AG08396 (cell line): Measurements from ENCODE around the gene MTAP.

Experiments
- DNase-seq: peaks from one replicate; pipeline ENCODE4 v3.0.0; 2012; ENCODE audit warnings: low spot score, mixed read lengths

The MTAP gene

DNA sequence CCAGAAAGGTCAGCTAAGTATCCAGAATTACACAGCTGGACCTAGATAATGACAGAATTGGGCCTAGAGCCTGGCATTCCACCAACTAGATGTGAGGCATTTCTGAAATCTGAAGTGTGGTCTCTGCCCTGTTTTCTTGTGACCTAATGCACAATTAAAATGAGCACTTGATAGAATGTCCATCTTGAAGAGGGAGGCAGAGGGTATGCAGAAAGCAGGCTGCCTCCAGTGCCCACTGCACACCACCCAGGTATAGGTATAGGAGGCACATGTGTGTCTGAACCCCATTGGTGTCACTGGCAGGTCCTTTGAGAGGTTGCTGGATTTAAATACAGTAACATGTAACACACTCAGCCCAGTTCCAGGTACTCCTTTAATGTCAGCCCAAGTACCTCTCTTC is 2.4 kb downstream of the MTAP start:
- no peak for DNase-seq

GRCh38 chr9:21806644-21807043 is 4.2 kb downstream of the MTAP start:
- DNase-seq = no peak

DNA sequence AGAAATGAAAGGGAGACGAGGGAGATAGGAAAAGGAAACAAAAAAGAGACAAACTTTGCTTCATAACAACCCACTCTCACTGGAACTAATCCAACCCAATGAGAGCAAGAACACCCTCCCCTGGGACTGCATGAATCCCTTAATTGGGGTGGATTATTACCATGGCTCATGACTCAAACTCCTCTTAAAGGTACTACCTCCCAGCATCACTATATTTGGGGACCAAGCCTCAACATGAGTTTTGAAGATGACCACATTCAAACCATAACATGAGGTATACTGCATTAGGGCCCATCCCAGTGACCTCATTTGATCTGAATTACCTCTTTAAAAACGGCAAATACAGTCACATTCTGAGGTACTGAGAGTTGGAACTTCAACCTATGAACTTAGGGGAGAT is 8.0 kb downstream of the MTAP start:
- no peak for DNase-seq

DNA sequence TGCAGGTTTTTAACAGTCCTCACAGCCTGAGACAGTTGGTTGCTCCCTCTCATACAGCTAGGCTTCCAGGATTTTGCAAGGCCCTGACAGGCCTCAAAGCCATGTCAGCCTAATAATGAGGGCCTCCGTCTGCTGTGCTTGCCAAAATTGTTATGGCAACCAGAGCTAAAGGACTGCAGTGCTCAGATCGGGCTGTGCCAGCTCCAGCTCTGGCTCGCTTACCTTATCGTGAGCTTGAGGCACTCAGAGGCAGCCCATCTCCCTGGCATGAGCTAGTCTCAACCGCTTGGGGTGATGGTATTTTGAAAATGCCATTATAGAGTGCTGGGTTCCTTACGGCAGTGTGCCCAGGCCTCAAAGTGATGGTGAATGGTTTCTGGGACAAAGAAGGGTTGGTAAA is 8.4 kb downstream of the MTAP start:
- no peak for DNase-seq

GRCh38 chr9:21811914-21812313 is 9.5 kb downstream of the MTAP start:
- no peak for DNase-seq

GRCh38 chr9:21812415-21812814 is 10.0 kb downstream of the MTAP start:
- DNase-seq = no peak

GRCh38 chr9:21812946-21813568 is 10.6 kb downstream of the MTAP start:
- peak; percentile 74 for DNase-seq

DNA sequence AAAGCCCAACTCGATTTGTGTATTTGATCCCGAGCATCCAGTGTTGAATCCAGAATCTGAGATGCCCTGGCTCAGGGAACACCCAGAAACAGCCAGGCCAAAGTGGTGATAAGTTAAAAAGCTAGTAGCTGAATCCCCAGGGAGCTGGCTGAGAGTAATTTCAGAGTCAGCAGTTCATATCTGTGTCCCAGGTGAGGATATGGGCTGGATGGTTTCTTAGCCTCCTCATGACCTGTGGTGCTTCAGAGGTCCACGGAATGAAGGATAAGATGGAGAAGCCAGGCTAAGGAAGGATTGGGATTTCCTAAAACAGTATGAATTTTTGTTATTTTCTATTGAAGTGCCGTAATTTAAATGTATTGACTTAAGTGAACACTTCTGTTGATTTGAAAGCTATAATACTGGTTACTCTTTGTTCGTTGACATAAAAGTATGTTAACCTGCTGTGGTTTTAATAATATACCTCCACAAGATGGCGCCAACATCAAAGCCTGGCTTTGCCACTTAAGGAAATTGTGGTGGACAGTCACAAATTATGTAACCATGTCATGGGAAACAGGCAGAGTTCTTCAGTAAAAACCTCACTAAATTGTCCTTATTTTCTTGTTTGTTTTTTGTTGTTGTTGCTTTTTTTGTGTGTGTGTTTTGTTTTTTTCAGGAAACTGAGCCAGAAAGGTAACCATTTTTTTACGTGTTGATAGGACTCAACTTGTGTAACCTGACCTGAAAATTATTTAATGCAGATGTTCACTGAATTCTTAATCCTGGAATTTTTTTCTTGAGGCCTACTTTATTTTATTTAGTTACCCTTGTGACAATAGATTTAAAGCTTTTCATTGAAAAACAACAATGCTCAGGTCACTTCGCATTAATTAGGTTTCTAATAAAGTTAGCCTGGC is 11.4 kb downstream of the MTAP start:
- DNase-seq = peak; percentile 47

DNA sequence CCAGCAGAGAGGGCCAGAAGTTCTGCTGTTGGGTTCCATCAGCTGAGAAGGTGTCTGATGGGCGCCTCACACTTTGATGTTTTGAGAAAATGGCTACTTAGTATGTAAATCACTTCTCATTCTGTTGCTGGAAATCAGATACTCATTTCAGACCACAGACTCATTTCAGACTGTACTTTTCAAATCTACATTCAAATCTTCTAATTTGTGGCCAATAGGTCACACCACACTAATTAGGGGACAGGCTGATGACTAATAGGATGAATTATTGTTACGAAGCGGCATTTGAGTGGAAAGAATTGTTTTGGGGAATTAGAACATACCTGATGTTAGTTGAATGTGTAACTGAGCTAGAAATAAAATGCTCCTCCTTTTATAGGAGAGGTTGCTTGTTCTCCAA is 13.2 kb downstream of the MTAP start:
- DNase-seq = no peak

DNA sequence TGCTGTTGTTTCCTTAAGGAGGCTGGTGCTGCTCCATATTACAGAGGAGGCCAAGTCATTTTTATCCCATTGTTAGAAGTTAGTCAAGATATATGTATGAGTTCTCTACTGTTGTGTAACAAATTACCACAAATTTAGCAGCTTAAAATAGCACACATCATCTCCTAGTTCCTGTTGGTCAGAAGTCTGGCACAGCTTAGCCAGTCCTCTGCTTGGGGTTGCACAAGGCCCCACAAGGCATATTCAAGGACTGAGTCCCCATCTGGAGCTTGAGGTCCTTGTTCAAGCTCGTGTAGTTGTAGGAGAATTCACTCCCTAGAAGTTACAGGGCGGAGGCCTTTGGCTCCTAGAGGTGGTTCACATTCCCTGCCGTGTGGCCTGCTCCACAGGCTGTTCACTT is 14.7 kb downstream of the MTAP start:
- DNase-seq = peak; percentile 48

DNA sequence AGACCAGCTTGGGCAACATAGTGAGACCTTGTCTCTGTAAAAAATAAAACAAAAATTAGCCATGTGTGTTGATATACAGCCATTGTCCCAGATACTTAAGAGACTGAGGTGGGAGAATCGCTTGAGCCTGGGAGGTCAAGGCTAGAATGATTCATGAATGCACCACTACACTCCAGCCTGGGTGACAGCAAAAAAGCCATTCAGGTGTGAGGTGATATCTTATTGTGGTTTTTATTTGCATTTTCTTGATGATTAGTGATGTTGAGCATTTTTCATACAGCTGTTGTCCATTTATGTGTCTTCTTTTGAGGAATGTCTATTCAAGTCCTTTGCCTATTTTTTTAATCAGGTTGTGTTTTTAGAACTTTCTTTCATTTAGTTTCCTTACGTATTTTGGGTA is 23.2 kb downstream of the MTAP start:
- no peak for DNase-seq

DNA sequence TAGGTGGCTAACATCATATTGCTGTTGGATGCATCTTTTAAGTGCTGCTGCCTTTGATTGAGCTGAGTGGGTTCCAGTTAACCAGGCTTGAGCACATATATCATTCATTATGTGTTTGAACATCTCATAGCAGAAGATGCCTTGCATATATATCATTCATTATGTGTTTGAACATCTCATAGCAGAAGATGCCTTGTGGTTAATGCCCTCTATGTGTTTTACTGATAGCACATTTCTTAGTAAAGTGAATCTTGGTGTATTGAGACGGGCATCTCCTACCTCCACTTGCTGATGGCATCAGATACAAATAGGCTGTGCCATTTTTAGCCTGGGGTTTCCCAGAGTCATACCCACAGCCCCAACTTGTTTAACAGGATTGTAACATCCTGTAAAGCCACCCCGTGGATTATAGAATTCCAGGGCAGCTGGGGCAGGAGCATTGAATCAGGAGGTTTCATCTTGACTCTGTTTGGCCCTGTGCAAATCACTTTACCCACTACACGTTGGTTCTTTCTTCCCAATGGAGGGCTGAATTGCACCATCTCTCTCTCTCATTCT is 26.5 kb downstream of the MTAP start:
- no peak for DNase-seq

DNA sequence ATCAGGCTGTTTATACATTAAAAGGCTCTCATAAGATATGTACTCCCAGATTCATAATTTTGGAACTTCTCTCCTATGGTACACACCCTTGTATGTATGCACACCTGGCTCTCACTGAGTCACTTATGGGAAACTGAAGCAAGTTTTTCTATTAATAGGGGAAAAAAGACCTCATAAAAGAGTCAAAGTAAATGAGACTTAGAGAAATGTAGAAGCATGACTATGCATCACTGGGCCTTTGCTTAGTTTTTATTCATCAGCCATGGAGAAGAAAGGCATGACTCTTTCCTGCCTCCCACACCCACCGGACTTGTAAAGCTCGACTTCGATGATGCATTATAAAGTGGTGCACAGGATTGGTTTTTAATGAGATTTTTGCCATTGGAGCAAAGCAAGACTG is 28.2 kb downstream of the MTAP start:
- DNase-seq = no peak

GRCh38 chr9:21831841-21832509 is 29.5 kb downstream of the MTAP start:
- DNase-seq = peak; percentile 62

DNA sequence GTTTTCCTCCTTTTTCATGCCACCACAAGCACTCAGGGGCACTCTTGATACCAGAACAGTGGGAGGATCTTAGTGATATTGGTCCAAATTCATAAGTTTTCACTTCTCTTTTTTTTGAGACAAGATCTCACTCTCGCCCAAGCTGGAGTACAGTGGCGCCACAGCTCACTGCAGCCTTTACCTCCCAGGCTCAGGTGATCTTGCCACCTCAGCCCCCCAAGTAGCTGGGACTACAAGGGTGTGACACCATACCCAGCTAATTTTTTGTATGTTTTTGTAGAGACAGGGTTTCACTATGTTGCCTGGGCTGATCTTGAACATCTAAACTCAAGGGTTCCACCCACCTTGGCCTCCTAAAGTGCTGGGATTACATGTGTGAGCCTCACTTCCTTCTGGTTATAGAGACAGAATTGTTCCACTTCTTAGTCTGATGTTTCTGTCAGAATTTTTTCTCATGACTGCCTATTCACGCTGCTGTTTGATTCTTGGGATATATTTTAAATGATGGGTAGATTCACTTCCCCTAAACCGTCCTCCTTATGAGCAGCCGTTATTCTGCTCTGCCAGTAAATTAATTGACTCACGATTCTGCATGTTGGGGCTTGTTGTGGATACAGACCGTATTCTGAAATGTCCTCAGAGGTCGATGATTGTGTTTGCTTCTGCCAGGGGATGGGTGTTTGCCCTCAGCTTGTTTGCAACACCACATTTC is 30.8 kb downstream of the MTAP start:
- DNase-seq = no peak

DNA sequence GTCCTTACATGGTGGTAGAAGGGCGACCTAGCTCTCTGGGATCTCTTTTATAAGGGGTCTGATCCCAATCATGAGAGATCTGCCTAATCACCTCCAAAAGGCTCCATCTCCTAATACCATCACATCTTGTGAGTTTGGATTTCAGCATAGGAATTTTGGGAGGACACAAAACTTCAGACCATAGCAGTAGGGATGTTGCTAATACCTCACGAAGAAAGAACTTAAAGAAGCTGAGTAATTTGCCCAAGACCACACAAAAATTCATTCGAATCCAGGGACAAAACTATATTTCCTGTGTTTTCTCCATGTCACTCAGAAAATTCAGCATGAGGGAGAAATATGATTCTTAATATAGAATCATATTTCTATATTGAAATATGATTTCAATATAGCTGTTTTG is 32.7 kb downstream of the MTAP start:
- DNase-seq = no peak

DNA sequence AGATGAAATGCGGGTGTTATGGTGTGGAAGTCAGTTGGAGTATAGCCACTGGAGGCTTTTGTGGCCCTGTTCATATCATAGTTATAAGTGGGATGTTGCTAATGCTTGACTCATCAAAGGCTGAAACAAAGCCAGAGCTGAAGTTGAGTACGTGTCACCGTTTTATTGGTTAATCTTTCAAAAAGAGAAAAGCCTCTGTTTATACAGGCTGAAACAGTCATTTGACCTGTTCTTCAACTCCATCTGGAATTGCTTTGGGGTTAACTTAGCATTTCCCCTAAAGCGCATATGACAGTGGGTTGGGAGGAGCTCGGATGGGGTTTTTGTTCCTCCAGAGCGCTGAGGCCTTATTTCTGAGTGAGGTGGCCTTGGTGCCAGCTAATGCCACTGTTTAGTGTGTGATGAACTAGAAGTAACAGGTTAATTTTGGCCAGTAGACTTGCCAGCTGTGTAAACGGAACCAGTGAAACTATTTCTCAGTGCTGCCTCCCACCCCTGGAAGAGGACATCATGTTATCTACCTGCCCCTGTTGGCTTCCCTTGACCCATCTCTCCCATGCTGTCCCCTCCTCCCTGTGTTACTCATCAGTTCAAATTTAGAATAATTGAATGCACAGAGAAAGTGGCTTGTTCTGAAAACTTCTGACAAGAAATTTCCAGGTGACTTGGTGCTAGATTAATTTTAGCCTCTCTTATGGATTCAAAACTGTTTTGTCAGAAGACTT is 34.2 kb downstream of the MTAP start:
- DNase-seq = peak; percentile 85

GRCh38 chr9:21837501-21837900 is 35.1 kb downstream of the MTAP start:
- no peak for DNase-seq

DNA sequence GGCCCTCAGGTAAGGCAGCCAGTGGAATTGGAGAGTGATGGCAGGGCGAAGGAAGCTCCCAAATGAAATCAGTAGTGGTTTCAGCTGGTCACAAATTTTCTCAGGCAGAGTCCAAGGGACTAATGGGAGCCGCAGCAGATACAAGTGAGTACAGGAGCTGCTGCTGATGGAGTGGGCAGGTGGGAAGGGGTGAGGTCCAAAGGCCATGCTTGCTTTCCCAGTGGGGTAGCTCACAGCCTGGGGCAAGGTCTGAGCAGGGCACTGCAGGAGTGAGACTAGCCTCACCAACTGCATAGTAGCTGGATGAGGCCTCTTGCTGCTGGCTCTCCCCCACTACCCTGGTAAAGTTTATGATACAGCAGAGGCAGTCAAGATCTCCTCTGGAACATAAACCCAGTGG is 38.2 kb downstream of the MTAP start:
- DNase-seq = no peak

DNA sequence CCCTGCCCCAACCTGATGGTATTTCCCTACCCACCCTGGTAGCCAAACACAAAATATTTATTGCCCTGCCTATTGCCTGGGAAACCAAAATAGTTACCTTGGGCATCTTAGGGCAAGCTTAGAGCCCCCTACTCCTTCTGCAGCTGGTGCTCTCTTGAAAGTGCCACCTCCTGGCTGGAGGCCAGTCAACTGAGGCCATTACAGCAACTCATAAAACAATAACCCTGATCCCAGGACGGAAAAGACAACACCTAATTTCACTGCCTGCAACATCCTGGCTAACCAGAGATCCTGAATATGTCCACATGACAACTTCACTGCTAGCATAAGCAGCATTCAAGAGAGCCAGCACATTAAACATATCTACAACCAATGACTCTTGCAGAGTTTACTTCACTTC is 38.7 kb downstream of the MTAP start:
- no peak for DNase-seq

DNA sequence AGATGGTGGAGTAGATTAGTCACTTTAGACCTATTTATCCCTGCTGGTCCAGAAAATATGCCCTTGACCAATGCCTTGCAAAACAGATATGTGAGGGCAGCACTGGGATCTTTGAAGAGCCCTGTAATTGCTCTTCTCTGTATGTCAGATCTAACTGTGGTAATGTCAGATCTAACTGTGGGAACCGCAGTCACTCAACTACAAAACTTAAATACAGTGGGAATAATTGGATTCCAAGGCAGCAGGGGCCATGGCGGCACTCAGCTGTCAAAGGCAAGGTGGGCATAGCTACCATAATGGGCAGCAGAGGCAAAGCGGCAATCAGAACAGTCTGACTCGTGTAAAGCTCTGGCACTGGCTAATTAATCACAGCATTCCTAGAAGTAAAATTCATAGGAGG is 46.2 kb downstream of the MTAP start:
- DNase-seq = no peak

GRCh38 chr9:21852754-21853153 is 50.3 kb downstream of the MTAP start:
- no peak for DNase-seq
